WERI-Rb-1 (cell line): Measurements from ENCODE around the gene RASSF7.
A peak's percentile ranks its signal among the peaks of the same experiment; 100 is the strongest.

Source experiments
- DNase-seq: peaks from one replicate; pipeline ENCODE4 v3.0.0-alpha.2; 2020
- H3K27ac ChIP-seq: fragments of 250-450 bp; sonication (Bioruptor Pico); 2 replicates; pipeline ENCODE4 v1.5.1; 2020; ENCODE audit warnings: mild to moderate bottlenecking, moderate library complexity
- H3K27me3 ChIP-seq: fragments of 250-450 bp; sonication (Bioruptor Pico); 2 replicates; pipeline ENCODE4 v1.5.1; 2021; ENCODE audit warnings: mild to moderate bottlenecking, low read depth, moderate library complexity; ENCODE audit not compliant: insufficient read depth, severe bottlenecking
- H3K36me3 ChIP-seq: fragments of 250-450 bp; sonication (Bioruptor Pico); 2 replicates; pipeline ENCODE4 v1.5.1; 2020; ENCODE audit warnings: mild to moderate bottlenecking, moderate library complexity
- H3K4me3 ChIP-seq: 2 replicates; pipeline ENCODE4 v1.5.1; 2011; ENCODE audit warnings: low read depth, mild to moderate bottlenecking, control low read depth, low read length
- H3K9me3 ChIP-seq: fragments of 250-450 bp; sonication (Bioruptor Pico); 2 replicates; pipeline ENCODE4 v1.5.1; 2021; ENCODE audit warnings: mild to moderate bottlenecking, moderate library complexity; ENCODE audit not compliant: severe bottlenecking
- TF ChIP-seq, protein P1 (sequence below): IDR thresholded peaks from 2 replicates; pipeline ENCODE4 v1.5.1; 2011; ENCODE audit warnings: low read depth, mild to moderate bottlenecking, control low read depth, inconsistent platforms, low read length

Gene RASSF7

GRCh38 chr11:554428-555226, 6.1 kb upstream of the RASSF7 start:
- peak; percentile 81 for DNase-seq
- peaks cover 19% of the 10 kb centered on the region for H3K27me3 ChIP-seq
- H3K9me3 ChIP-seq = no peaks in the 10 kb centered on the region
- peak overlapping the region; percentile 65 for H3K4me3 ChIP-seq
- no peak overlapping the region for H3K27ac ChIP-seq
- TF ChIP-seq, protein P1, sequence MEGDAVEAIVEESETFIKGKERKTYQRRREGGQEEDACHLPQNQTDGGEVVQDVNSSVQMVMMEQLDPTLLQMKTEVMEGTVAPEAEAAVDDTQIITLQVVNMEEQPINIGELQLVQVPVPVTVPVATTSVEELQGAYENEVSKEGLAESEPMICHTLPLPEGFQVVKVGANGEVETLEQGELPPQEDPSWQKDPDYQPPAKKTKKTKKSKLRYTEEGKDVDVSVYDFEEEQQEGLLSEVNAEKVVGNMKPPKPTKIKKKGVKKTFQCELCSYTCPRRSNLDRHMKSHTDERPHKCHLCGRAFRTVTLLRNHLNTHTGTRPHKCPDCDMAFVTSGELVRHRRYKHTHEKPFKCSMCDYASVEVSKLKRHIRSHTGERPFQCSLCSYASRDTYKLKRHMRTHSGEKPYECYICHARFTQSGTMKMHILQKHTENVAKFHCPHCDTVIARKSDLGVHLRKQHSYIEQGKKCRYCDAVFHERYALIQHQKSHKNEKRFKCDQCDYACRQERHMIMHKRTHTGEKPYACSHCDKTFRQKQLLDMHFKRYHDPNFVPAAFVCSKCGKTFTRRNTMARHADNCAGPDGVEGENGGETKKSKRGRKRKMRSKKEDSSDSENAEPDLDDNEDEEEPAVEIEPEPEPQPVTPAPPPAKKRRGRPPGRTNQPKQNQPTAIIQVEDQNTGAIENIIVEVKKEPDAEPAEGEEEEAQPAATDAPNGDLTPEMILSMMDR = peak; percentile 79
- no peaks in the 10 kb centered on the region for H3K36me3 ChIP-seq

DNA sequence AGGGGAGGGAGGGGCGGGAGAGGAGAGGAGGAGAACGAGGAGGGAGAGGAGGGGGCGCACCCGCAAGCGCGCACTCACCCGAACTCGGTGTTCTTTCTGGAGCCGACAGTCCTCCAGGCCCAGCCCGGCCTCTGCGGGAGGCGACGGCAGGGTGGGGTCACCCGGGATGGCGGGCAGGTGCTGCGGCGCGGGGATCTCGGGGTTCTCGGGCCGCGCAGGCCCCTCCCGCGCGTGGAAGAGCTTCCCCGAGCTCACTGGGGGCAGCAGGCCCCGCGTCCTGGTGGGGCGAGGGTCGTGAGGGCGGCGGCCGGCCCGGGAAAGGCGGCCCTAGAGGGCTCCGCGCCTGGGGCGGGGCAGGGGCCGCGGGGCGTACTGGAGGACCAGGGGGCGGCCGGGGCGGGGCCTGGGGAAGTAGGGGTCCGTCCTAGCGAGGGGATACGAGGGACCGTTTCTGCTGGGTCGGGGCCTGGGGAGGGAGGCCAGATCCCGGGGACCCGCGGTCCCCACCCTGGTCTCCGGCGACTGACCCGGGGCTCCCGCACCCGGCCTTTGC, 5.5 kb upstream of the RASSF7 start:
- no peaks in the 10 kb centered on the region for H3K9me3 ChIP-seq
- no peak for DNase-seq
- H3K27ac ChIP-seq = no peak overlapping the region
- H3K4me3 ChIP-seq = peak overlapping the region; percentile 65
- TF ChIP-seq, protein P1 = no peak
- no peaks in the 10 kb centered on the region for H3K36me3 ChIP-seq
- peaks cover 19% of the 10 kb centered on the region for H3K27me3 ChIP-seq

- Histone ChIP-seq H3K36me3 (no peaks in the 10 kb centered on the region), H3K27ac (no peak overlapping the region), H3K9me3 (no peaks in the 10 kb centered on the region), H3K27me3 (peaks cover 19% of the 10 kb centered on the region), H3K4me3 (peak overlapping the region; percentile 65)
- no peak for DNase-seq
- TF ChIP-seq, protein P1 = no peak
These were observed 4.7 kb upstream of the RASSF7 start for GRCh38 chr11:555780-556661.

DNA sequence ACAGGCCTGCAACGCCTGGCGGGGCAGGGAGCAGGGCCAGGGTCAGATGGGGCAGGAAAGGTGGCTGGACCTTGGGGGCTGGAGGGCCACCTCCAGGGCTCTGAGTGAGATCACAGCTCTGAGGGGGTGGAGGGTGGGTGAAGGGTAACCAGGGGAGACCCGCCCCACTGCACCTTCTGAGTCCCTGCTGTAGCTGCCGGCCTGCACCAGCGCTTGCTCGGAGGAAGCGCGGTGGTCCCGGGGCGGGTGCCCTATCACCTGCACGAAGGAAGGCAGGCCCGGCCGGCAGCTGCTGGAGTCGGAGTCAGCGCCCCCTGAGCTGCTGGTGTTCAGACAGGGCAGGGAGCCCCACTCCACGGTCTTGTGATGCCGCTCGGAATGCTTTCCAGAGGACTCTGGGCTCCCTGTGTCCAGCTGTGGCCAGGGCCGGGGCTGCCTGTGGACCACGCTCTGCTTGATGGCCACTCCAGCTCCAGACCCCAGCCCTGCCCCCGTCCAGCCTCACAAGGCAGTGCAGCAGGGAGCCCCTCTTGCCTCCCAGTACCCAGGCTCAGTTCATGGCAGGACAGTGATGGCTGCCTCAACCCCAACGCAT, 4.0 kb upstream of the RASSF7 start:
- Histone ChIP-seq H3K27ac (no peak overlapping the region), H3K36me3 (no peaks in the 10 kb centered on the region), H3K9me3 (no peaks in the 10 kb centered on the region), H3K27me3 (peaks cover 19% of the 10 kb centered on the region), H3K4me3 (no peak overlapping the region)
- TF ChIP-seq, protein P1 = no peak
- DNase-seq = no peak

- Histone ChIP-seq H3K9me3 (no peaks in the 10 kb centered on the region), H3K4me3 (no peak overlapping the region), H3K36me3 (no peaks in the 10 kb centered on the region; the same call in 1 of the 2 replicates), H3K27me3 (peaks cover 19% of the 10 kb centered on the region), H3K27ac (no peak overlapping the region)
- TF ChIP-seq, protein P1 = no peak
- no peak for DNase-seq
These were observed 3.2 kb upstream of the RASSF7 start for GRCh38 chr11:557328-558132.
